GM19397 (cell line): ENCODE data around the gene DNAH17.

ENCODE experiments used
- ATAC-seq: cut with Tn5 transposase; IDR thresholded peaks from one replicate; pipeline ENCODE4 v1.9.1; 2021; ENCODE audit warnings: mild to moderate bottlenecking, moderate library complexity; ENCODE audit not compliant: unreplicated experiment

The DNAH17 gene

GRCh38 chr17:78419970-78420815 is 157.0 kb downstream of the DNAH17 start:
- ATAC-seq: no peak

- ATAC-seq: no peak
Measured at GRCh38 chr17:78418326-78419026, 158.7 kb downstream of the DNAH17 start.

DNA sequence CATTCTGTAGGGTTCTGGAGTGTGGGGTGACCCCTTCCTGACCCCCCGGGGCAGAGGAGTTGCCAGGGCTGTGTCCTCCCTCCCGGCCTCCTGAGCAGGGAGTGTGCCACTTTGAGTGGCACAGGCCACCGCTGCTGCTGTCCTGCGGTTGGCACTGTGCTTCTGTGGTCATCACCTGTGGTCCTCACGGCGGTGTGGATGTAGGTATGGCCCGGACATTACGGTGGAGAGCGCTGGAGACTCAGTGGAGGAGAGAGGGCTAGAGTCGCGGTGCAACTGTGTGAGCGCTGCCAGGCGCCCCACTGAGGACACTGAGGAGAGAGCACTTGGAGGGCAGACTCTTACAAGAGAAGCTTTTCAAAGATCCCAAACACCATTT is 159.7 kb downstream of the DNAH17 start:
- ATAC-seq: no peak

- ATAC-seq: no peak
Measured at GRCh38 chr17:78416791-78417530, 160.2 kb downstream of the DNAH17 start.

DNA sequence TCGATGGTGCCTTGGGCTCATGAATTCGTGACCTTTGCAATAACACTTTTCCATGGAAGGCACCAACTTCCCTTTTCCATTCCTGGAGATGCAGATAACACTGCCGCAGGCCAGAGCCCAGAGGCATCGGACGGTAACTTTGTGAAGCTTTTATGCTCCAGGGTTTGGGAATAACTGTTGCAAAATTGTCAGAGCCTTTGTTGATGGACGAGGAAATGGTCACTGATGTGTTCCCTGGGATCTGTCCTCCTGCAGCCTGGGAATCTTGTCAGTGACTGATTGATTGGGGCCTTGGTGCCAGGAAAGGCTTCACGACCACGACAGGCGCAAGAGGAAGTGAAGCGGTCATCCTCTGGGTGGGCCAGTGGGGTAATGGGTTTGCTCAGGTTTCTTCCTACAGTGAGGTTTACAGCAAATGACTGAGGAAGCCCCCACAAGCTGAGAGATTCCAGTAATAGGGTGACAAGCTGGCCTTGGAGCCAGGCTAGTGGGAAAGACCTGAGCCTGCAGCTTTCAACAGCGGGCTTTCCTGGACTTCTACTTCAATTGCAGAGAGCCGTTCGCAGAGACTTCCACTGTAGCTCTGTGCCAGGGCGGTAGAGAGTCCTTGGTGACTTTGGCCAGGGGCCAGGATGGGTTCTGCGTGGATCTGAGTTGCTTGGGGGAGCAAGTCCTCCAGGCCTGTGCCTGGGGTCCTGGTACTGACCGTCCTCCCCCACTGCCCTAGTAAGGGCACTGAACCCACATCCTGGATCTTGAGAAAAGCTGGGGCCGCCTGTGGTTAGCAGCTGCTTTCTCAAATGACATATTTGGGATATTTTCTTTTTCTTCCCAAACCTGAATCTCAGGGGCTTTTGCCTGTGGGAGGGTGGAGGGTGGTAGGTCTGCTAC is 161.1 kb downstream of the DNAH17 start:
- no peak for ATAC-seq

DNA sequence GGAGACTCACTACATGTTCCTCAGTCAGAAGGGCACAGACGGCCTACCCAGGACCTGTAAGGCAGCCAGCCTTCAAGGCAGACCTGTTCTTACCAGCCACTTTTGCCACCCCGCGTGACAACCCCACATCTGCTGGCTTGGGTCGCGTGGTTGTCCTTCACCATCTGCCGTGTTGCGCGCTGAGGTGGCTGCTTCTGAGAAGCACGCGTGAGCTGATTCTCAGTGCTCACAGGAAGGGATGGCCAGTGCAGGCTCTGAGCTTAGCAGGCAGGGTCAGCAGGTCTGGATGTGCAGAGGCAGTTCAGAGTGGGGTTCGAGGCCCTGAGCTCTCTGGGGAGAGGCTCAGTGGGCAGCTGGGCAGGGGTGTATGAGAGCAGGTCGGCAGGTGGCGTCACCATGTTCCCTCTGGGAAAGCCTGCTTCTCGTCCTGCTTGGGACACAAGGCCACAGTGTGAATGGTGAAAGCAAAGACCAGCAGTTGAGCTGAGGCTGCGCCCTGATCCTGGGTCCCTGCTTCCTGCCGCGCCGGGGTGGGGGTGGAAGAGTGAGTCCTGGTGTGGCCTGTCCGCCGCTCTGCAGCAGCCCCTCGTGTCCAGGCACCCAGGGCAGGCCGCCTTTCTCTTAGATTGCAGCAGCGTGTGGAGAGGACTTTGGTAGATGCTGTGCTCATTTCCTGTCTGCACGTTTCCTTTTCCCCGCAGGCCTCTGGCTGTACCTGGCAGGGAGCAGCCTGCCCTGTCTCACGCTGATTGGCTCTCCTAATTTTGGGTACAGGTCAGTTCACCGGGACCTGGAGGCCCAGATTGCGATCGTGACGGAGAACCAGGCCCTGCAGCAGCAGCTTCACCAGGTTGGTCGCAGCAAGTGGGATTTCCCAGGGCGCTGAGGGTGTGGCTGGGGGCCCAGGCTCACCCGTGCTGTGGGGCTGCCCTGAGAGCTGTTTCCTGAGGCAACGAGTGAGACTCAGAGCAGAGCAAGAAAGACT is 162.7 kb downstream of the DNAH17 start:
- ATAC-seq: no peak

- ATAC-seq: no peak
Measured at GRCh38 chr17:78412403-78412802, 164.8 kb downstream of the DNAH17 start.

- no peak for ATAC-seq
Measured at GRCh38 chr17:78411241-78411857, 165.8 kb downstream of the DNAH17 start.

GRCh38 chr17:78409191-78409928 is 167.8 kb downstream of the DNAH17 start:
- no peak for ATAC-seq

- no peak for ATAC-seq
Measured at GRCh38 chr17:78408476-78409050, 168.6 kb downstream of the DNAH17 start.

DNA sequence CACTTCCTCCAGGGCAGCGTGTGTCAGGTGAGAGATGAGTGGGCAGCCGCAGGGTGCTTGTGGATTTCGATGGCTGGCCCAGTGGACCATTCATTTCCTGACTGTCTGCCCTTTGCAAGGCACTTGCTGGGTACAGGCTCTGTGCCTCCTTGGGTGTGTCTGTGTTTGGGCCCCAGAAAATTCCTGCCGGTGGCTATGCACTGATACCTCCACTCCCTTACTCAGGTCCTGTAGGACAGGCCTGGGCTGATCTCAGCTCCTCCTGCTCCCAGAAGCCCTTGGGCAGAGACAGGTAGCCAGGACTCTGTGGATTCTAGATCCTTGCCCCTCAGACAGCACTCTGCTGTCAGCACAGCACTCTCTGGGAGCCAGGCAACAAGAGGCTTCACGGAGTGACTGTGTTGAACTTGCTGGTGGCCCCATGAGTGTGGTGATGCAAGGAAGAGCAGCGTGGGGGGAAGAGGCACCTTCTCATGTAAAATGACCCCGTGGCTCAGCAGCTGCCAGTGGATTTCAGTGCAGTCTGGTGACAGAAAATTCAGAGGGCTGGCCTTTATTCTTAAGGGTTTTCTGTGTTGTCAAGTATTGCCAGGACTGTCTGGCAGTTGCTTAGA is 169.7 kb downstream of the DNAH17 start:
- no peak for ATAC-seq

GRCh38 chr17:78406920-78407319 is 170.3 kb downstream of the DNAH17 start:
- no peak for ATAC-seq

GRCh38 chr17:78406396-78406795 is 170.8 kb downstream of the DNAH17 start:
- no peak for ATAC-seq

- ATAC-seq: no peak
Measured at GRCh38 chr17:78403822-78404221, 173.4 kb downstream of the DNAH17 start.

DNA sequence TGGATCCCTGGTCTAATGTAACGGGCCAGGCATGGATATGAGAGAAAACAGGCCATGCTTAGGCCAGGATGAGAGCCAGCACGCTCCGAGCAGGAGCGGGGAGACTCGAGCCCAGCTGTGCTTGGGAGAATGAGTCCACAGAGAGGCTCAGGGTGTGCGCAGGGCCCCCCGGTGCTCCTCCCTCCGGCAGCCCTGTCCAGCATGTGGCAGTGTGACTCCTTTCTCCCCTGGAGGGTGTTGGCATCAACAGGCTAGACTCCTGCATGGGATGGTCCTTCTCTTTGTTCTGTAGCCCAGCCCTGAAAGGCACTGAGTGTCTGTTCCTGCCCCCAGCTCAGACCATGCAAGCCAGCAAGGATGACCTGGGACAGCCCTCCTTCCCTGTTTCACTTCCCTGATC is 175.3 kb downstream of the DNAH17 start:
- no peak for ATAC-seq

GRCh38 chr17:78401246-78401645 is 175.9 kb downstream of the DNAH17 start:
- ATAC-seq: no peak

- no peak for ATAC-seq
Measured at GRCh38 chr17:78400581-78401240, 176.5 kb downstream of the DNAH17 start.
